DOHH2 (cell line): ENCODE results near the gene MYZAP.

Experiments used
- H3F3A ChIP-seq: fragments of 200-600 bp; sonication (generic), shearing (Covaris generic); 2 replicates; pipeline ENCODE4 v1.6.0; 2016; ENCODE audit warnings: antibody characterized with exemption, mild to moderate bottlenecking; ENCODE audit not compliant: control insufficient read depth, insufficient read depth
- H3K27ac ChIP-seq: fragments of 200-600 bp; sonication (generic); 2 replicates; pipeline ENCODE4 v1.5.1; 2014; ENCODE audit warnings: low read depth, mild to moderate bottlenecking, low read length, moderate library complexity
- H3K27me3 ChIP-seq: fragments of 200-600 bp; sonication (generic); 2 replicates; pipeline ENCODE4 v1.6.1; 2014; ENCODE audit warnings: mild to moderate bottlenecking, low read length, mixed read lengths; ENCODE audit not compliant: control insufficient read depth
- H3K36me3 ChIP-seq: fragments of 200-600 bp; sonication (generic); 2 replicates; pipeline ENCODE4 v1.6.1; 2014; ENCODE audit warnings: mild to moderate bottlenecking, low read length, moderate library complexity, mixed read lengths; ENCODE audit not compliant: control insufficient read depth
- H3K4me1 ChIP-seq: fragments of 200-600 bp; sonication (generic); 2 replicates; pipeline ENCODE4 v1.6.1; 2014; ENCODE audit warnings: mild to moderate bottlenecking, low read length, mixed read lengths; ENCODE audit not compliant: control insufficient read depth
- H3K4me2 ChIP-seq: fragments of 200-600 bp; sonication (generic); 2 replicates; pipeline ENCODE4 v1.6.0; 2014; ENCODE audit warnings: mild to moderate bottlenecking, low read length, moderate library complexity
- H3K4me3 ChIP-seq: fragments of 200-600 bp; sonication (generic); 2 replicates; pipeline ENCODE4 v1.5.1; 2014; ENCODE audit warnings: mild to moderate bottlenecking, low read length, mixed read lengths
- H3K79me2 ChIP-seq: fragments of 200-600 bp; sonication (generic); 2 replicates; pipeline ENCODE4 v1.6.1; 2014; ENCODE audit warnings: mild to moderate bottlenecking, low read length, mixed read lengths; ENCODE audit not compliant: control insufficient read depth
- H3K9me2 ChIP-seq: fragments of 200-600 bp; sonication (generic); replicated peaks from 2 replicates; pipeline ENCODE4 v1.6.1; 2014; ENCODE audit warnings: mild to moderate bottlenecking, low read length, mixed read lengths; ENCODE audit not compliant: control insufficient read depth
- H3K9me3 ChIP-seq: fragments of 200-600 bp; sonication (generic); 2 replicates; pipeline ENCODE4 v1.6.1; 2014; ENCODE audit warnings: antibody characterized with exemption, low read length, mixed read lengths; ENCODE audit not compliant: control insufficient read depth, insufficient read depth
- H4K20me1 ChIP-seq: fragments of 200-600 bp; sonication (generic); 2 replicates; pipeline ENCODE4 v1.6.0; 2014; ENCODE audit warnings: low read depth, mild to moderate bottlenecking, antibody characterized with exemption, low read length, moderate library complexity; ENCODE audit not compliant: control insufficient read depth, insufficient read depth
- CTCF ChIP-seq: fragments of 200-600 bp; sonication (generic); IDR thresholded peaks from one replicate; pipeline ENCODE4 v1.5.1; 2014; ENCODE audit warnings: antibody characterized with exemption, mild to moderate bottlenecking, low read depth, low read length; ENCODE audit not compliant: poor library complexity, severe bottlenecking
- EZH2phosphoT487 ChIP-seq: fragments of 200-600 bp; sonication (generic); IDR thresholded peaks from 2 replicates; pipeline ENCODE4 v1.6.1; 2017; ENCODE audit warnings: borderline replicate concordance, mild to moderate bottlenecking, antibody characterized with exemption, low read length, moderate library complexity, mixed read lengths

The MYZAP gene

GRCh38 chr15:57675481-57676181, 83.9 kb downstream of the MYZAP start:
- Histone ChIP-seq H3K79me2 (no peaks in the 10 kb centered on the region), H3K9me3 (no peaks in the 10 kb centered on the region), H3K9me2 (no peaks in the 10 kb centered on the region), H3K36me3 (no peaks in the 10 kb centered on the region), H3K27me3 (peaks cover 23% of the 10 kb centered on the region; the same call in 1 of the 2 replicates), H3F3A (no peaks in the 10 kb centered on the region), H3K4me1 (no peaks in the 10 kb centered on the region), H4K20me1 (no peaks in the 10 kb centered on the region), H3K4me2 (no peak overlapping the region), H3K27ac (no peak overlapping the region), H3K4me3 (no peak overlapping the region)
- no peak for TF ChIP-seq EZH2phosphoT487
- TF ChIP-seq CTCF: no peak

GRCh38 chr15:57676585-57676984, 84.9 kb downstream of the MYZAP start:
- Histone ChIP-seq H4K20me1 (no peaks in the 10 kb centered on the region), H3K9me2 (no peaks in the 10 kb centered on the region)

GRCh38 chr15:57677204-57677603, 85.5 kb downstream of the MYZAP start:
- Histone ChIP-seq H3K4me3 (no peak overlapping the region), H3K9me2 (no peaks in the 10 kb centered on the region), H3K27me3 (peaks cover 13% of the 10 kb centered on the region; the same call in 1 of the 2 replicates), H3K79me2 (no peaks in the 10 kb centered on the region), H3K4me2 (no peak overlapping the region), H3F3A (no peaks in the 10 kb centered on the region), H3K9me3 (no peaks in the 10 kb centered on the region), H3K4me1 (no peaks in the 10 kb centered on the region), H3K27ac (no peak overlapping the region), H3K36me3 (no peaks in the 10 kb centered on the region), H4K20me1 (no peaks in the 10 kb centered on the region)
- no peak for TF ChIP-seq CTCF
- no peak for TF ChIP-seq EZH2phosphoT487

More at GRCh38 chr15:57676585-57676984, 84.9 kb downstream of the MYZAP start:
- H3K36me3 ChIP-seq: no peaks in the 10 kb centered on the region
- no peaks in the 10 kb centered on the region for H3K4me1 ChIP-seq
- no peak overlapping the region for H3K27ac ChIP-seq
- TF ChIP-seq EZH2phosphoT487 (no peak), CTCF (no peak)
- H3K27me3 ChIP-seq: peaks cover 19% of the 10 kb centered on the region; the same call in 1 of the 2 replicates
- no peak overlapping the region for H3K4me2 ChIP-seq
- H3K9me3 ChIP-seq: no peaks in the 10 kb centered on the region
- H3K79me2 ChIP-seq: no peaks in the 10 kb centered on the region
- H3K4me3 ChIP-seq: no peak overlapping the region
- H3F3A ChIP-seq: no peaks in the 10 kb centered on the region
